ENCODE results near the gene DDX1.
A peak's percentile ranks its signal among the peaks of the same experiment; 100 is the strongest.
"Not testable (repeated sequence)": the region's sequence is repeated elsewhere in the genome, so short reads cannot be mapped to it uniquely, and the experiment has no call there.

DDX1 gene

DNA sequence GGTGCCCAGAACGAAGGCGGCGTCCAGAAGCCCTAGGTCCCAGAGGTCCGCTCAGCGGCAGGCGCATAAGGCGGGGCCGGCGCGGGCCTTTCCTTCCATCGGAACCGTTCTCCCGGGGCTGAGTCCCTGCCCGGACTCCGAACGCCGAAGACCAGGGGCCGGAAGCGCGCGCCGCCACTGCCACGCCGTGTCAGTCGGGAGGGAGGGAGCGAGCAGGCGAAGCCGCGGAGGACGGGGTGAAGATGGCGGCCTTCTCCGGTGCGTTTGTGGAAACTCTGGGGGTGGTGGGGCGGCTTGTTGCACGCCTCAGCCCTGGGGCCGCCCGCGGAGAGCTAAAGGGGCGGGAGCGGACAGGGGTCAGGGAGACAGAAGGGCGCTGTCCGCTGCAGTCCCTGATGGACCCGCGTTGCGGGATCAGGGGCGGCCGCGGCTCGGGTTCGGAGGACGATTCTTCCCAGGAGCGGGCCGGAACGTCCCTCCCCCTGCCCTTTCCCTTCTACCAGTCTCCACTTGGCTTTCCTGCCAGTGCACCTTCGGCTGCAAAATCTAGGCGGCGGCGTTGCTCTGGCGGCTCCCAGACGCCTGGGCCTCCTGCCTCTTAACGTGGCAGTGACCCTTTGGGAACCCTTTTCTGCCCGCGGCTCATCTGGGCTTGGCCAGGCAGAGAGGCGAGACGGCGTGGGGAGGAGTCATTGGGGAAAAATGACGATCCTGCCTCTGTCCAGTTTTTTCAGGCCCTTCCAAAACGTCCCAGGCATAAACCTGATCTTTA is at the start of gene DDX1:
DDX1 (plus strand) TSS at position 177 of the 772 bp plus-strand sequence; CDS start at position 243, 66 bp downstream.
- DNase-seq (ENCODE audit: low read depth), result peak; percentile 73

DNA sequence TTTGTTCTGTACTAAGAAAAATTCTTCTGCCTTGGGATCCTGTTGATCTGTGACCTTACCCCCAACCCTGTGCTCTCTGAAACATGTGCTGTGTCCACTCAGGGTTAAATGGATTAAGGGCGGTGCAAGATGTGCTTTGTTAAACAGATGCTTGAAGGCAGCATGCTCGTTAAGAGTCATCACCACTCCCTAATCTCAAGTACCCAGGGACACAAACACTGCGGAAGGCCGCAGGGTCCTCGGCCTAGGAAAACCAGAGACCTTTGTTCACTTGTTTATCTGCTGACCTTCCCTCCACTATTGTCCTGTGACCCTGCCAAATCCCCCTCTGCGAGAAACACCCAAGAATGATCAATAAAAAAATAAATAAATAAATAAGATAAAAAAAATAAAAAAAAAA is 49.4 kb upstream of the DDX1 start:
- not testable (repeated sequence) for DNase-seq (ENCODE audit: low read depth)

DNA sequence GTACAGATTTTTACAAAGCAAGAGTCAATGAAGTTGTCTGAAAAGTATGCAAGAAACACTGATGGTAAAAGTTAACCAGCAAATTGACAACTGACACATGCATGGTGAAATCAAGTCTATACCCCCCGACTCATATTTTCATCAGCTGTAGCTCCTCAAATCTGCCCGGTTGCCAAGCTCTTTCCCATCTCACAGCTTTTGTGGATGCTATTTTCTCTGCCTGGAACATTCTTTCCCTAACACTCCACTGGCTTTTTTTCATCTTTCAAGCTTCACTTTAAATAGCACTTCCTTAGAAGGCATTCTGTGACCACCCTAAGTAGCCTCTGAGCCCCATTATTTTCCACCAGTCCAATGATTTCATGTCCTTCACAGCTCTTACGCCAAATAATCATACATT is 48.6 kb upstream of the DDX1 start:
- no peak for DNase-seq (ENCODE audit: low read depth)

DNA sequence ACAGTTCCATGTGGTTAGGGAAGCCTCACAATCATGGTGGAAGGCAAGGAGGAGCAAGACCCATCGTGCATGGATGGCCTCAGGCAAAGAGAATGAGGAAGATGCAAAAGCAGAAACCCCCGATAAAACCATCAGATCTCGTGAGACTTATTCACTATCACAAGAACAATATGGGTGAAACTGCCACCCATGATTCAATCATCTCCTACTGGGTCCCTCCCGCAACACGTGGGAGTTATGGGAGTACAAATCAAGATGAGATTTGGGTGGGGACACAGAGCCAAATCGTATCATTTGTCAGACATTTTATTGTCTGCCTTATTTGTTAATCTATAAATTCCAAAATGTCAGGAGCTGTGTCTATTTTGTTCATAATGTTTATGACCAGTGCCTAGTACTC is 48.1 kb upstream of the DDX1 start:
- DNase-seq (ENCODE audit: low read depth), result no peak

DNA sequence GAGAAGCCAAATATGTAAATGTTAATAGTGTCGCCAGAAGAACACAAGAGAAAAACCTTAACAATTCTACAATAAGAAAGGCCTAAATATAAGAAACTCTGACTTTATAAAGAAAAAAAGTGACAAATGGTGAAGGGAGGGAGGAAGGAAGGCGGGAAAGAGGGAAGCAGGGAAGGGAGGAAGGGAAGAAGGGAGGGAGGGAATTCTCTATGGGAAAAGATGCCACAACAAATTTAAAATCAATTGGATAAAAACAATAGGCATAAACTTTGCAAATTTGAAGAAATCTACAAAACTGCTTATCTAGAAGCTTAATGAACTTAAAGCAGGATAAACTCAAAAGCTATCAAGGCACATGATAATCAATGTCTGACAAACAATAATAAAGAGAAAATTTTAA is 47.4 kb upstream of the DDX1 start:
- no peak for DNase-seq (ENCODE audit: low read depth)

DNA sequence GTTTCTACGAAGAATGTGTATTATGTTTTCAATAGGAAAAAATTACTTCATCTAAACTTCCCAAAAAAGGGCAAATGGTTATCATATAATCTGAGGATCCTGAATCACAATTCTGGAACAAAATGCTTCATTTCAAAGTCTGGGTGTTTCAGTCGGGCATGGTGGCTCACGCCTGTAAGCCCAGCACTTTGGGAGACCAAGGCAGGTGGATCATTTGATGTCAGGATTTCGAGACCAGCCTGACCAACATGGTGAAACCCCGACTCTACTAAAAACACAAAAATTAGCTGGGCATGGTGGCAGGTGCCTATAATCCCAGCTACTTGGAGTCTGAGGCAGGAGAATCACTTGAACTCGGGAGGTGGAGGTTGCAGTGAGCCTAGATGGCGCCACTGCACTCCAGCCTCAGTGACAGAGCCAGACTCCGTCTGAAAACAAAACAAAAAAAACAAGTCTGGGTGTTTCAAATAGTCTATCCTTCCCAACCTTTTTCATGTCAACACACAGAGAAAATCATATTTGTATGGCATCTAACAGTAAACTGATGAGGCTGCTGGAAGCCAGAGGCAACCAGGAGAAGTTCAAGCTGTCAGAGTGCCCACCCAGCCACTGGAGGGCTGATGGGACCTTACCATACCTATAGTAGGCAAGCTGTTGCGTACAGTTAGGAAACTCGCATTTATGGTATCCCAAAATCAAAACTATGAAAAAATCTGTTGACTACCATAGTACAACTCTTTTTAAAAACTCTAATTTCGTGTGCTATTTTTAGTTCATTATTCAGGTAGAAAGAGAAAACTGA is 45.2 kb upstream of the DDX1 start:
- no peak for DNase-seq (ENCODE audit: low read depth)

DNA sequence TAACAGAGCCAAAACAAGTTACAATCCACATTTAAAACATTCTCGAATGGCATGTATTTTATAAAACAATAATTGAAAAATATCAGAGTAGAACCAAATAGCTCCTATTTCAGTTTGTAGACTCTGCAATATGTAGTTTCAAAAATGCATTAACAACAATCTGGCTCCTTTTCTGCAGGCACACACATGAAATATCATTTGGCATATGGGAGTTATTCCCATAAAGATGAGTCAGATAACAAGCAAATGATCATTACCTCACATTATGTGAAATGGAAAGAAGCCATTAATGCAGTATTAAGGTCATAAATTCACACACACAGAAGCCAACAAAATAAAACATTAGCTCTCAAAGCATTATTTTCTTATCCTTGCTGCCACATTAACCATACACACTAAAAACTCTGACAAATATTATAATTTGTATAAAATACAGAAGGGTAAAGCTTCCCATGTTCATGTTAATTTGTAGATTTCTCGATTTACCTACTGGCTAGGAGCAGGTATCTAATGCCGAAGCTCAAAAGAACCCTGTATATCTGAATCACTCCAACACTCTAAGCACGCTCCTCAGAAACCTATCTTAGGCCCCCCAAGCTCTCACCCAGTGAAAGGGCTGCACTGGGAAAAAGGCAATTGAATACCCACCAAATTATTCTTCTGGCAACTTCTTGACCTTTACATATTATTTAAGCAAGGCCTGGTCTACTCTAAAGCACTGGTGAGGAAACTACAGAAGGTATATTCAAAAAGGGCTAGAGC is 44.4 kb upstream of the DDX1 start:
- DNase-seq (ENCODE audit: low read depth), result no peak

DNA sequence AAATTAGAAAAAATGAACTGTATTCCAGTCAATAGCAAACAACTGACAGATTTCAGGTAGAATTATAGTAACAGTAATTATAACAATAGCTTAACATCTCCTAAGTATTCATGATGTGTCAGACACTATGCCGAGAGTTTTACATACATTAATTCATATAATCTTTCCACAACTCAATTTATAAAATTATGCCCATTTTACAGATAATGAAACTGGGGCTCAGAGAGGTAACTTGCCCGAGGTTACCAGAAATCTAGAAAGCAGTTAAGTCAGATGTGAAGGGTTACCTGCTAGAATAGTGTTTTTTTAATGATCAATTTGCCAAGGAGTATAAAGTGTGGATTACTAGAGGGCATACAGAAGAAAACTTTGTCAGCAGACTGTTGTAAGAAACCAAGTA is 42.7 kb upstream of the DDX1 start:
- no peak for DNase-seq (ENCODE audit: low read depth)

DNA sequence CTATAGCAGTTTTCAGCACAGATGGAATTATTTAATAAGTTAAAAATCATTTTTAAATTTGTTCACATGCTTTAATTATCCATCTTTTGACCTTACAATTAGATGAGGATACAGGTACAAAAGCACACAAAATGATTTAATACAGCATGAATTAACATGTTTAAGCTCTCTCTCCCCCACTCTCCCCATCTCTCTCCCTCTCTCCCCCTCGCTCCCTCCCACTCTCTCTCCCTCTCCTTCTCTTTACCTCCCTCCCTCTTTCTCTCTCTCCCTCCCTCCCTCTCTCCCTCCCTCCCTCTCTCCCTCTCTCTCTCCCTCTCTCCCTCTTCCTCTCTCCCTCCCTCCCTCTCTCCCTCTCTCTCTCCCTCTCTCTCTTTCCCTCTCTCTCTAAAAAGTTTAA is 38.1 kb upstream of the DDX1 start:
- no peak for DNase-seq (ENCODE audit: low read depth)

DNA sequence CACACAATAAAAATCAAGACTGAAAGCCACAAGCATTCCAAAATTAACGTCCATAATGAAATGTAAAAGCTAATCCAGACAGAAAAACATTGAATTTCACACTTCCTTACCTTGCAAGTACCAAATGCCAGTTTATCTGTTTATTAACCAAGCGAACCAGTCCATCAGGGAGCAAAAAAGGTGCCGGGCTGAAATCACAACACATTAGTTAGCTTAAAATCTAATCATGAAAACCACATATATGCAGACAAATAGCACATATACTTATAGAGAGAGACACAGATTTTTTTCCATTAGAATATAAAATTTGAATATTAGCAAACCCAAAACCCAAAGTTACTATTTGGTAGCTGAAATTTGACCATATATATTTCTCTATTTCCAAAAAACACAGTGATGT is 37.7 kb upstream of the DDX1 start:
- no peak for DNase-seq (ENCODE audit: low read depth)

DNA sequence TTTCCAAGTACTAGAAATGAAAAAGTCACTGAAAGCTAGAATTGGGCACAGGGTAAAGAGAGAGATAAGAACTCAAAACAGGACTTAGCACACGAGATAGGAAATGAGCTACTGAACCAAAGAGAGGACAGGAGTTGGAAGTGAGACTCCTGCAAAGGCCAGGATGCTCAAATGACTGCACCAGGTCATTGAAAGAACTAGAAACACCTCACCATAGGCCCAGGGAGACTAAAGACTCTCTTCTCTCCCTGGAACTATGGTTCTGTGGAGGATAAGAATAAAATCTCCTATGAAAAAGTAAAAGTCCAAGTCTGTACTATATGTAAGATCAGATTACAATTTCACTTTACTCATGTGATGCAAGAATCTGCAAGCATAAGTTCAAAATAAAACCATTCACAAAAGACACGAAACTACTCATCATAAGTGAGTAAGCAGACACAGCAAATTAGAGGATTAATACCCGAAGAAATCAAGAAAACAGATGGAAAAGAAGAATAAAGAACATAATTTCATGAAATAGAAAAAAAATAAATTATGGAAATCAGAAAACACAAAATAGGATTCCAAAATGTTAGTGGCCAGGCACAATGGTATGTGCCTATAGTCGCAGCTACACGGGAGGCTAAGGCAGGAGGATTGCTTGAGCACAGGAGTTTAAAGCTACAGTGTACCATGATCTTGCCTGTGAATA is 37.0 kb upstream of the DDX1 start:
- no peak for DNase-seq (ENCODE audit: low read depth)

DNA sequence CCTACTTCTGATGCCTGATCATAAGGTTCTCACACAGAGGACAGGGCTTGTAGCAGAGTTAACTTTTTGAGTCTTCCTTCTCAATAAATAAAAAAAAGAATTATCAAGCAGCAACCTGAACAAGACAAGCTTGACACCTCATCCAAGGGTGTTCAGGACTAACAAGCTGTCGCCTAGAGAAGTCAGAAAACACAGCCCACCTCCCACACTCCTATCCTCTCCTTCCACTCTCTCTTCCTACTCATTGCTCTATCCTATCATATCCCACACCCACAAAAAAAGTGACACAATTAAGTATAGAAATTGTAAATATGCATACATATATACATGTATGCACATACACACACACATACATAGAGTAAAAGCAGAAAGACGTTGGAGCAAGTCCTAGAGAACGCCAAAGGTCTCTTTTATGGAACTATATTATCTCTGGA is 35.9 kb upstream of the DDX1 start:
- DNase-seq (ENCODE audit: low read depth), result no peak

DNA sequence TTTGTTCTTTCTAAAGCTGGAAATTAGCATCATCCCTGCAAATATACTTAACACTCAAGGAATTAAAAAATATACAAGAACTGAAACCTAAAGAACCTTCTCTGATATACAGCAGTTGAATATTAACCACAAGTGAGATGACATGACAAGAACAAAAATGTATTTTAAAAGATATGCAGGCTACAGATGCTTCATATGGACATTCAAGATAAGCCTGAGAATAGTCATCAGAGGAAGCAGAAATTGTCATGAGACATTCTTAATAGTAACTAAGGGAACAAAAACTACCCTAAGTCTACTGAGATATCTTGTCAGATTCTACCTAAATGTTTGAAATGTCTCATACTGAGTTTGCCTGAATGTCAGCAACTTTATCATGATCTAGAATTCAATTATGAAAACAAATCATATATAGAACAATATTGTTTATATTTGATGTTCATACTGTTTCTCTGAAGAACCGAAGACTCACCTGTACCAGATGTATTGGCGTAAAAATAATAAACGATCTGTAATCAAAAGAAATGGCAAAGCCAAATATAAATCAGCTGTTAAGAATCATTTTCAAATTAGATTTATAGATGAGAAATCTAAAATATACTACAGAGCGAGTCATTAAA is 35.2 kb upstream of the DDX1 start:
- DNase-seq (ENCODE audit: low read depth), result no peak

DNA sequence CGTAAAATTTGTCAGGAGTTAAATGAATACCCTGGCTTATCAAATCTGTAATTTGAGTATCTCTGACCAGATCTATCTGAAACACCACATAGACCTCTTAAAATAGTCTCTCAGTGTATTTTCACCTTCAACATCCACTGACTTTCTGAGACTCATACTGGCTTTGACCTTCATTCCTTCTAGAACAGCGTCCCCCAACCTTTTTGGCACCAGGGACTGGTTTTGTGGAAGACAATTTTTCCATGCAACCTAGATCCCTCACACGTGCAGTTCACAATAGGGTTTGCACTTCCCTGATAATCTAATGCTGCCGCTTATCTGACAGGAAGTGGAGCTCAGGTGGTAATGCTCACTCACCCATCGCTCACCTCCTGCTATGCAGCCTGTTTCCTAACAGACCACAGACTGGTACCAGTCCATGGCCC is 33.8 kb upstream of the DDX1 start:
- DNase-seq (ENCODE audit: low read depth), result no peak

DNA sequence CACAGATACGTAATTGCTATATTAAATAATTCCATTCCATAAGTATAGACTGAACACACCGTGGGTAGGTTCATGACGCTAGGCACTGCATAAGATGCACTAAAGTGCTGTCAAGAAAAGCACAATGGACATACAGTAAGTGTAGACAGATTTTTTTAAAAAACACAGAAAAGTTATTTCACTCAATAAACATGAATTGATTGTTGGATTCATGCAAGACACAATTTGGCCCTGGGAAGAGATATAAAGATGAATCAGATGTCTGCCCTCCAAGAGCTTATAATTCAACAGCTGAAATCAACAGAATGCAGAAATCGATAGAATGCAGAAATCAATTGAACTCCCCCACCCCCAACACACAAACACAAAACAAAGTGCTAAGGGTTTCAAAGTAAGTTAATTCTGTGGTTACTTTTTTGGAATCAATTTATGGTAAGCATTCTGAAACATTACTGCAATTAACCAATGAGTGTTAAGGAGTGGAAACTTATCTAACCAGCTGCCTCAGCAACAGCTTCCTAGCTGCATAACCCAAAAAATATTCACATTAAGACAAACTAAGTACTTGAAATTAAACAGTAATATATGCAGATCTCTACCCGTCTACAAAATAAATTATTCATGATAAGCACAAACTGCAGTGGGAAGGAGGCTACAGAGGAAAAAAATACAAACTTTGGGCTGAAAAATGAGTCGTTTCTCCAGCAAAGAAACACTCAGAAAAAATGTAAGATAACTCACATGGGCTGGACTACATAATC is 32.1 kb upstream of the DDX1 start:
- DNase-seq (ENCODE audit: low read depth), result no peak

DNA sequence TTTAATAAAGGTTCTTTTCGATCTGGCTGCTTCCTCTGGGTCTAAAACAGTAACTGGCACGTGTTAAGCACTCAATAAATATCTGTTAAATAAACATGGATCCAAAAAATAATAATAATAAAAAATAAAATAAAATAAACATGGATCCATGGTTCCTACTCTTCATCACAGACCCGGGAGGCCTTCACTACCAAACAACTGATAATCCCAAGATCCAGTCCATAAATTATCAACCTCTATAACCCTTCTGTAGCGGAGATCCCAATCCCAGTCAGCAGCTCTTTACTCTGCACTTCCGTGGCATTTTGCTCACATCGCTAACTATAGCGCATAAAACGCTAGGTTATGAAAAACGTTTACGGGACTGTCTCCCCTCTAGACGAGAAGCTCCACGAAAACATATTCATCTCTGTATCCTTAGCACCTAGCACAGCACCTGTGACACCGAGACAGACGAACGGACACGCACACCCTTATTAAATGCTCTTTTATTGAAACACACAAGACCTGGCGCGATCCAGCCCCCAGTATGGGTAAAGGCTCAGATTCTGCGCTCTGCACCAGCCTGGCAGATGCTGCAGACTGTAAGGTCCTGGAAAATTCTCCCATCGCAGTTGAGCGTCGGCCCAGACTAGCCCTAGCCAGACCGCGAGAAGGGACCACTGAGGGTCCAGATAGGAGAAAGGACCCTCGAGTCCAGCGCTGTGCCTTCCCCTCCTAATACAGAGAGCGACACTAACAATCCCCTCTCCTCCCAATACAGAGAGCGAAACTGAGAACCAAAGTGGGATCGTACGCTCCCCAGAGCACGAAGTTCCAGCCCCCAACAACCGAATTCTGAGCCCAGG is 31.3 kb upstream of the DDX1 start:
- no peak for DNase-seq (ENCODE audit: low read depth)

DNA sequence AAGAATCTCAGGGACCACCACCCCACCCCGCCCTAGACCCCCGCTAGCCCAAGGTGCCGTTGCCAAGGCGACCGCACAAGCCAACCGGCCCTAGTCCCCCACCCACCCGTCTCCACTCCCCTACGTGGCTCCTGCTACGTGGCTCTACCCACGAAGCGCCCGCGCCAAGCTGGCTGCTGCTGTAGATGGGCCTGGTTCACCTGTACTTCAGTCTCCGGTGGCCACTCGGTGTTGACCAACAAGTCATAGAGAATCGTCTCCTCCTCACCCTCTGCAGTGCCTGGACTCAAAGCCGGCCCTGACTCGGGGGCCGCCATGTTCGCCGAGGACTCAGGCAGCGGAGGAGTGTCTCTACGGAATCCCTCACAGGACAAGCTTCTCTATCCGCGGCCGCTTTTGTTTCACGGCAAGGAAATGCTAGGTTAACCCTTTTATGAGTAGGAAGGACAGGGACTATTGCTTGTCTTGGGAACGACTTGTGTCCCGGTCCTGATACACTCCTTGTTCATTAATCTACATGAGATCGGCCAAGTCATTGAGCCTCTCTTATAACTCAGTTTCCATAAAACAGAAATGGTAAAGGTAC is 30.6 kb upstream of the DDX1 start, which contains the start of gene NBAS:
NBAS (minus strand) TSS at position 347 of the 586 bp plus-strand sequence; CDS start at position 317, 30 bp downstream.
- peak; percentile 56 for DNase-seq (ENCODE audit: low read depth)

DNA sequence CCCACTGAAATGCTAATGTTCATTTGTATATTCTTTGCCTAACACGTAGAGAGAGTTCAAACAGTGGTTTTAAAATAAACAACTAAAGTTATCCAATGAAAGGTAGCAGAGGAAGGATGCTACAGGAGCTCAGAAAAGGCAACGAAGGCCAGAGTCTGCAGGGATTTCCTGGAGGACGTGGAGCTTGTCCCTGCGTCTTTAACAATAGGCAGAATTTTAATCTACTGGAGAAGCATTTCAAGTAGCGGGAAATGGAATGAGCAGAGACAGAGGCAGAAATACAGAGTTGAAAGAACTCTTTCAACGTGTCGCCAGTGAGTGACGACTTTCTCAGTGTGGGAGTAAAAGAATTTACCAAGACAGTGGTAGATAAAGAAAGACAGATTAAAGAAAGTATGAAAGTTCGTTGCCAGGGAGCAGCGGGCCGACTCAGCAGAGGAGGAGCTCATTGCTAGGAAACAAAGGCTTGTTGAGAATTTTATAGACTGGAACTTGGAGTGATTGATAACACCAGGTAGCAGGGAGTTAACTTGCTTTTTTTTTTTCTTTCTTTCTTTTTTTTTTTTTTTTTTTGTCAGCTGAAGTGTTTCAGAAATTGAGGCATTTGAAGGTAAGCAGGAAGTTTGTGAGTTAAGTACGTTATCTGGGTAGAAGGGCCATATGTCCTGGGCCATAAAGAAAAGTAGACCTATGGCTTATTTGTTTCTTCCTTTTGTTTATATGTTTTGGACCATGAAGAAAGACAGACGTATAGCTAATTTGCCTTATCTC is 29.9 kb upstream of the DDX1 start:
- no peak for DNase-seq (ENCODE audit: low read depth)

All from T-helper 22 cell (primary cell).